GM21576 (cell line): ENCODE measurements around the gene OPCML.

ENCODE experiments used
- ATAC-seq: cut with Tn5 transposase; IDR thresholded peaks from one replicate; pipeline ENCODE4 v1.9.1; 2021; ENCODE audit warnings: mild to moderate bottlenecking, moderate library complexity; ENCODE audit not compliant: unreplicated experiment

OPCML gene

GRCh38 chr11:132777067-132777975, 755.0 kb downstream of the OPCML start:
- no peak for ATAC-seq

DNA sequence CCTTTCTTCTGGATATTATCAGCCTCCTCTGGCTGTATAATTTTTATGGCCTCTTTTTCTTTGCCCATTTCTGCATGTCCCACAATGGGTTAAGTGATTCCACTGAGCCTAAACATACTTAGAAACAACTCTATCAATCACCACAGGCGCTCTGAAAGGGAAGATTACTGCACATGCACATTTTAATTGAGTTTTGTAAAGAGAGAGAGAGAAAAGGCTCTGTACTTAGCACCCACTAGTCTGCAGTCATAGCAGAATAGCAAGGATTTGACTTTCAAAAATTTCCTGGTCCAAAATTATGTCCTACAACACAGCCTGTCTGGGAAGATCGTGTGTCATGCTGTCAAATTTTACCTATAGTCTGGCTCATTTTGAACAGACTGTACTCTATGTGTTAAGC, 758.5 kb downstream of the OPCML start:
- ATAC-seq, result no peak

- ATAC-seq, result no peak
Measured at GRCh38 chr11:132772703-132773545, 759.4 kb downstream of the OPCML start.

DNA sequence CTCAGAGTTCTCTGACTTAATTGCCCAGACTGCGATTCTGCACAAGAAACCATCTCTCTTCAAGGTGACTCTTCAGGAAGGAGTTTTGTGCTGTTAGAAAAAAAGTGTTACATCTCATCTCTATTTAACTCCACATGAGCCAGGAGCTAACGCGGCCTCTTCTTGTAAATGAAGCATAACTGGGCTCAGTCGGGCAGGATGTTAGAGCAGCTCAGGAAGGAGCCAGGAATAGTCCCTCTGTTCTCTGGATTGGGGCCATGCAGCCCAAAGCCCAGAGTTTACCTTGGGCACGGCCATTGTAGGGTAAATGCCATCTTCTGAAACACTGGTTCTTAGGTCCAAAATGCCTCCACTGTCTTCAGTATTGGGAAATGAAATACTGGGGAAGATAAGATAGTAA, 760.6 kb downstream of the OPCML start:
- ATAC-seq, result no peak

DNA sequence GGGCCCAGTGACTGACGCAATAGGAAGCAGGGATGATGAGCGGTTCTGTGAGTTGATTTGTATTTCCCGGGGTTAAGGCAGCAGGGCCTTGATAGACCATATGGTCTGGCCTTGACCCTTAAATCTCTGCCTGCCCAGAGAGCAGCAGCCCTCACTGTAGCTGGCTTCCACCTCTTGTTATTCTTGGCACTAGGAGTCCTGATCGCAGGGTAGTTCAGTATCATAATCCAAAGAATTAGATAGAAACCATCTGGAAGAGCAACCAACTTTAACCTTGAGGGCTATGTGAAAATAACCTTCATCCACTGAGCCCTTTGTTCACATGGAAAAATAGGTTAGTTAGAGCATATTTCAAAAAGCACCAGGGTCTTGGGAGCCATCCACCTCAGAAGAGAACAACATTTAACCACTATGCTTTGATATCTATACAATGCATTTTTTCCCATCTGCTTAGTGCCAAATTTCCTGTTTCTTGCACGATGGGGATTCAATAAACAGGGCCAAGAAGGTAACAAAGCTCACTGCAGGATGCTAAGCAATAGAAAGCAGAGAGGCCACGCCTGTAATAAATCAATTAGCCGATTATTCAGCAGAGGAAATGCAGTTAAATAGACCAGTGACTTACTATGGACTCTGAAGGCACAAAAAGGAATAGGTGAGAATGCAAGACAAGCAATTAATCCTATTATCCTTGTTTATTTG, 761.3 kb downstream of the OPCML start:
- ATAC-seq, result no peak

DNA sequence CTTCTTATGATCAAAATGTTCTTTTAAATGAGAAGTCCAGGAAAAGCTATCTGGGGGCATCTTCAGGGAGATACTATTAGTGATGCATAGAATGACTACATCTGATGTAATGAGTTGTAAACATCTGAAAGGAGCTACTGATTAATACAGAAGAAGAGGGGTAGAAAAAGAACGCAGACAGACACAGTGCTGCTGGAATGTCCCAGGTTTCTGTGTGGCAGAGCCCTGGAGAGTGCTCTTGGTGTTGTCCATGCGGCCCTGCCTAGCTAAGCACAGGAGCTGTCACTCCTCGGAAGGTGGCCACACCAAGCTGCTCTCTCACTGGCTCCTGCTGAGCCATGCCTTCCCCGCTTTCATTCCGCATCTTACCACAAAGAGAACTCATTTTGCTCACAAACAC, 768.8 kb downstream of the OPCML start:
- ATAC-seq, result no peak

- ATAC-seq, result no peak
Measured at GRCh38 chr11:132755934-132756333, 776.4 kb downstream of the OPCML start.

DNA sequence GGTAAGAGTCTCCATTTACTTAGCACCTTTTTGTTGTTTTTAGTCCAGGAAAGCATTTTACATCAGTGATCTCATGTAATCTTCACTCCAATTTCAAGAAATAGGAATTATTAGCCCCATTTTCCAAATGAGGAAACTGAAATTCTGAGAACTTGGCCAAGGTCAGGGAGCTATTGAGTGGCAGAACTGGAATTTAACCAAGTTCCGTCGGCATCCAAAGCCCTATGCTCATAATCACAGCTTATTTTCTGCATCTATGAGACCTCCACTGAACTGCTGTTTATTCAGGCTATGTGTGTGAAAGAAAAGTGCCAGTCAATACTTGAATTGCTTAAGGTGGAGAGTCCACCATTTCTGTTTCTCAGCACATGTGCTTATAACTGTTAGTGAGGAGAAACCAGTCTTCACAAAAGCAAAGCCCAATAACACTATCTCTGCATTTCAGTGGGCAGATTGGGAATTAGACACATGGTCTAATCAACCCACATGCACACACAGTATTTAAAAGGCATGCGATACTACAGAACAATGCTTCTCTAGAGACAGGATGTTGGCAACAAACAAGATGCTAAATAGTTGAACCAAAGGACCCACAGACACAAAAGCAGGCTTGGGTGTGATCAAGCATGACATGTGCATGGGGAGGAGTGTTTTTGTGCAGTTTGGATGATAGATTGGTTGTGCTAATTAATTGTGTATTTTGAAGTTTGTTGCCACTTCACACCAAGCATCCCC, 780.6 kb downstream of the OPCML start:
- no peak for ATAC-seq

DNA sequence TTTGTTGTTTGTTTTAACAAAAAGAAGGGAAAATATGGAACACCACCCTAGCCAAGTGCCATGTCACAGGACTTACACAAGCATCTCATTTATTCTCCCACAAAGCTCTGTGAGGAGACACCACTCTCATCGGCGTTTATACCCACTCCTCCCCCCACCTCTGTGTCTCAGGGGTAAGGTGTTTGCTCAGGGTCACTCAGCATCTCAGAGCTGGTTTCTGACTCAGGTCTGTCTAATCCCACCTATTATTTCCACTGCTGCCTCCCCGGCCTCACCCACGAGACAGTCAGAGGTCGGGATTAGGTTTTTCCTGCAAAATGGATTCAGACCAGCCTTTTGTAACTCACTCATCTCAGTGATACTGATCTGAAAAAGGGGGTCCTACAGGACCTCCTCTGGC, 786.0 kb downstream of the OPCML start:
- no peak for ATAC-seq

- ATAC-seq, result no peak
Measured at GRCh38 chr11:132745306-132745705, 787.0 kb downstream of the OPCML start.

GRCh38 chr11:132744771-132745170, 787.5 kb downstream of the OPCML start:
- no peak for ATAC-seq

GRCh38 chr11:132743601-132744000, 788.7 kb downstream of the OPCML start:
- ATAC-seq, result no peak

GRCh38 chr11:132742929-132743328, 789.4 kb downstream of the OPCML start:
- no peak for ATAC-seq

DNA sequence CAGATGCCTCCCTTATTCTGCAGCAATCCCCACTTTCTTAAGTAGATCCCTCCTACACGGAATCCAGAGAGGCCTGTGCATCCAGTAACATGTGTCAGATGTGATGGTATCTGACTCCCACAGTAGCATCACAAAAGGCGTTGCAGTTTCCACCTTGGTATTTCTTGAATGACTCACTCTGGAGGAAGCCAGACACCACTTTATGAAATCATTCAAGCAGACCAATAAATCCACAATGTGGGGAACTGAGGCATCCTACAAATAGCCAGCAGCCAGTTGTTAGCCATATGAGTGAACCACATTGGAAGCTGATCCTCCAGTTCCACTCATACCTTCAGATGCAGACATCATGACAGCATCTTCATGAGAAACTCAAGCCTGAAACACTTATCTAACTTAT, 798.1 kb downstream of the OPCML start:
- no peak for ATAC-seq

DNA sequence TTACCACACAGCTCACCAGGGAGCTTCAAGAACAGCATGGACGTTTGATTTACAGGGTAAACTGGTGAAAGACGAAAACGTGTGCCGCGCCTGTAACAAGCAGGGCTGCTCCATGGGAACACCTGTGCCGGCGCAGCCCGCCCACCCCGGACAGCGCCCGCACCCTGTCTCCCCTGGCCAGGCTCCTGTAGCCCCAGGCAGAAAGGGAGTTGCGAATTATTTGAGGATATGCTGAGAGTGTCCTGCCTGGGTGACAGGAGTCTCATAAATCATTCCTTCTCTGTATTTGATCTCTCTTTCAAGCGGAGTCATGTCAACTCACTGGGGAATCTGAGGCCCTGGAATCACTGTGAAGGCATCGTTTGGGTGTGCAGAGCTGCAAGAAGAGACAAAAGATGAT, 804.3 kb downstream of the OPCML start:
- no peak for ATAC-seq

GRCh38 chr11:132721526-132721925, 810.8 kb downstream of the OPCML start:
- no peak for ATAC-seq

GRCh38 chr11:132719684-132720083, 812.6 kb downstream of the OPCML start:
- ATAC-seq, result no peak

DNA sequence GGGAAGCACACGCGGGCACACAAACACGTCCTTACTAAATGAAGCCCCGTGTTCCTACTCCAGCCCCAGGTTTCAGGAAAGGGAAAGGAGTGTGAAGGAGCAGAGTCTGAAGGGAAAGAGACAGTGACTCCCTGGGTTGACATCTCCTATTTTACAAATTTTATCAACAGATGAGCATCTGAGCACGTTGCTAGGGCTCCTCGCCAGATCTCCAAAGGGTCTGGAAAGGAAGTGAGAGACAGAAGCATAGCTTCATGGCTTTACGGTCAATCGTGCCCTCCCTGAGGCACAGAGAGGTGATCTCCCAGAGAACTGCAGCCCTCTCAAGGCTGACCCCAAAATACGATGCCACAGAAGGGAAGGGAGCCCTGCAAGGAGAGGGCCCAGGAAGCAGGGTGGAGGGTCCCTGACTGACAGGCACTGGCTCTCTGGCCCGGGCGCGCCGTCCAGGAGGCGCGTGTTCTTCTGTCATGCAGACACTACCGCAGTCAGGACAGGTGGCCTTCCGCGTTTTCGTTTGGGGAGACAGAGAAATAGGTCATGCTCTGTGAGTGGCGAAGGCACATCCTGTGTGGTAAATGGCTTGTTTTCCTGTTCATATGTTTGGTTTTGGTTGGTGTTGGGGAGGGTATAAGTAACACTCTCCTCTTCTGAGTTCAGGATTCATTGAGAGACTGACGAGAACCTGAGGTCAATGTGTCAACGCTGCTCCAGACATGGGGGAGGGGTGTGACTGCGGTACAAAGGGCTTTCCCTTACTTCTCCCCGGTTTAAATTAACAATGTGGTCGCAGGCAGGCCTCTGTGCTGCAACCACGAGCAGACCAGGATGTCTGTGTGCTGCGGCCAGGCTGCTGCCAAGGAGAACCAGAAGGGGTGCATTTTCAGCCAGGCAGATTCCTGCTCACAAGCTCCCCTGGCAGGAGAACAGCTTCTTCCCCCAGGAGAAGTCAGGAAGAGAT, 813.3 kb downstream of the OPCML start:
- ATAC-seq, result no peak

DNA sequence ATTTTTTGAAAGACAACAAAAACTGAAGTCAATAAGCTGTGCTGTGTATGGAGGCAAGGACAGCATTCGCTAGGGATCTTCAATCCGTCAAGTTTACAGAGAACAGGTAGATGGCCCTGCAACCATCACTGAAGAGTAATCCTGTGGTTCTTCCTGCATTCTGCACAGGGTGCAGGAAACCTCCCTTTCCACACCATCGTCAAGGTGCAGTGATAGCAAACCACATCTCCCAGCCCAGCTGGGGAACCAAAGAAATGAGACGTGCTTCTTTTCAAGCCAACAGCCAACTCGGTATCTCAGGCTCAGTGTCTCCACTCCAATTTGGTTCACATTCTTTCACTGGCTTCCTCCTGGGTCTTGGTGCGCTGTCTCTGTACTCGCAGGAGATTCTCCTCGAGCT, 814.5 kb downstream of the OPCML start:
- no peak for ATAC-seq

DNA sequence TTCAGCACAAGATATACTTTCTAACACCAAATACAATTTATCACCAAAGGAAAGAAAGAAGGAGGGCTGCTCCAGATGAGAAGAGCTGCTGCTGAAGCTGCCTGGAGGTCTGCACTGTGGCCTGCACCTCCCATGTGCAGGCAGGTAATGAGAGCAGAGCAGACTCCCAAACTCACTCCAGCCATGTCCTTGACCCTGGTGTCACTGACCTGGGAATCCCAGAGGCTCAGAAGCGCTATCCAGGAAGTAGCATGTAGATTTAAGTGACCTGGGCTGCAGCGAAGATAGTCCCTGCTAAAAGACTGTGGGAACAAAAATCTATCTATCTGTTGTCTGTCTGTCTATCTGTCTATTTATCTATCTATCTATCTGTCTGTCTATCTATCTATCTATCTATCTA, 816.3 kb downstream of the OPCML start:
- no peak for ATAC-seq
